GM23338 (cell line): Measurements from ENCODE around the gene ACTR1A.

Experiments
- CREB1 ChIP-seq: fragments of 250-450 bp; sonication (Bioruptor Pico); IDR thresholded peaks from 2 replicates; pipeline ENCODE4 v1.5.0; 2020; ENCODE audit warnings: low read depth, mild to moderate bottlenecking, moderate library complexity
- CTCF ChIP-seq, 2 experiments: fragments of 200-600 bp in 1 of 2; sonication (generic) in 1 of 2; conservative IDR thresholded peaks; 2 replicates each; pipeline versions ENCODE4 v1.5.1 to v1.6.1; 2016 to 2017; ENCODE audit warnings: antibody characterized with exemption in 2 of 2, low read depth in 2 of 2, mild to moderate bottlenecking in 2 of 2, moderate library complexity in 1 of 2
- ETS1 ChIP-seq: IDR thresholded peaks from 2 replicates; pipeline ENCODE4 v1.6.1; 2016; ENCODE audit warnings: antibody characterized with exemption
- EZH2 ChIP-seq: fragments of 200-600 bp; sonication (generic); IDR thresholded peaks from one replicate; pipeline ENCODE4 v1.8.0; 2017; ENCODE audit warnings: antibody characterized with exemption, mild to moderate bottlenecking, low read depth; ENCODE audit not compliant: unreplicated experiment
- EZH2phosphoT487 ChIP-seq: fragments of 200-600 bp; sonication (generic); IDR thresholded peaks from one replicate; pipeline ENCODE4 v1.8.1; 2018; ENCODE audit warnings: antibody characterized with exemption; ENCODE audit not compliant: unreplicated experiment
- JUNB ChIP-seq: IDR thresholded peaks from one replicate; pipeline ENCODE4 v1.6.1; 2016; ENCODE audit warnings: antibody characterized with exemption; ENCODE audit not compliant: unreplicated experiment
- NANOG ChIP-seq: IDR thresholded peaks from 2 replicates; pipeline ENCODE4 v1.6.1; 2016; ENCODE audit warnings: antibody characterized with exemption, borderline replicate concordance
- POLR2AphosphoS5 ChIP-seq: IDR thresholded peaks from 2 replicates; pipeline ENCODE4 v1.6.1; 2016; ENCODE audit warnings: antibody characterized with exemption, low read depth
- REST ChIP-seq: IDR thresholded peaks from one replicate; pipeline ENCODE4 v1.6.1; 2018; ENCODE audit warnings: antibody characterized with exemption; ENCODE audit not compliant: unreplicated experiment
- STAT1 ChIP-seq: IDR thresholded peaks from one replicate; pipeline ENCODE4 v1.6.1; 2016; ENCODE audit warnings: antibody characterized with exemption; ENCODE audit not compliant: unreplicated experiment
- ZNF331 ChIP-seq: fragments of 250-450 bp; sonication (Bioruptor Pico); IDR thresholded peaks from 2 replicates; pipeline ENCODE4 v1.5.0; 2020; ENCODE audit warnings: low read depth, mild to moderate bottlenecking, moderate library complexity

- TF ChIP-seq CTCF (conservative IDR thresholded peaks at IDR 0.05; ENCODE audit: low read depth in 2 of 2) (no peak), REST (no peak), POLR2AphosphoS5 (no peak), JUNB (no peak), ZNF331 (CRISPR knock-in tag) (no peak), NANOG (no peak), EZH2 (no peak), EZH2phosphoT487 (no peak), ETS1 (no peak), STAT1 (no peak), CREB1 (CRISPR knock-in tag) (no peak)
Observed at GRCh38 chr10:102527546-102527945, 25.0 kb upstream of the ACTR1A start.
